ENCODE data around the gene NDUFAB1.
"Not testable (repeated sequence)": the region's sequence is repeated elsewhere in the genome, so short reads cannot be mapped to it uniquely, and the experiment has no call there.

The NDUFAB1 gene

GRCh38 chr16:23615805-23616204 lies 19.7 kb upstream of the NDUFAB1 start:
- H2AFZ ChIP-seq: no peak overlapping the region
- H3K9ac ChIP-seq: no peak overlapping the region
- no peaks in the 10 kb centered on the region for H3K79me2 ChIP-seq
- no peak for TF ChIP-seq CTCF (IDR thresholded peaks at IDR 0.05)
- H3K27me3 ChIP-seq (ENCODE audit: control insufficient read depth, insufficient read depth, low read length): no peaks in the 10 kb centered on the region
- no peaks in the 10 kb centered on the region for H3K9me3 ChIP-seq (ENCODE audit: control insufficient read depth, low read length)
- H3K27ac ChIP-seq: no peak overlapping the region
- no peaks in the 10 kb centered on the region for H3K4me1 ChIP-seq
- H3K4me3 ChIP-seq (ENCODE audit: low read depth, low read length): no peak overlapping the region
- no peak overlapping the region for H3K4me2 ChIP-seq (ENCODE audit: low read length)
- H3K36me3 ChIP-seq (ENCODE audit: control insufficient read depth, insufficient read depth, low read length): no peaks in the 10 kb centered on the region

GRCh38 chr16:23611936-23612335 lies 15.8 kb upstream of the NDUFAB1 start:
- no peaks in the 10 kb centered on the region for H3K79me2 ChIP-seq
- no peaks in the 10 kb centered on the region for H3K9me3 ChIP-seq (ENCODE audit: control insufficient read depth, low read length)
- no peak overlapping the region for H3K27ac ChIP-seq
- no peaks in the 10 kb centered on the region for H3K4me1 ChIP-seq
- H3K4me3 ChIP-seq (ENCODE audit: low read depth, low read length): no peak overlapping the region
- TF ChIP-seq CTCF (IDR thresholded peaks at IDR 0.05): no peak
- H3K36me3 ChIP-seq (ENCODE audit: control insufficient read depth, insufficient read depth, low read length): no peaks in the 10 kb centered on the region
- H3K9ac ChIP-seq: no peak overlapping the region
- H3K27me3 ChIP-seq (ENCODE audit: control insufficient read depth, insufficient read depth, low read length): no peaks in the 10 kb centered on the region
- H2AFZ ChIP-seq: no peak overlapping the region
- H3K4me2 ChIP-seq (ENCODE audit: low read length): no peak overlapping the region

- H3K9ac ChIP-seq; H2AFZ ChIP-seq; H3K27me3 ChIP-seq (ENCODE audit: control insufficient read depth, insufficient read depth, low read length); H3K79me2 ChIP-seq; H3K4me1 ChIP-seq; H3K36me3 ChIP-seq (ENCODE audit: control insufficient read depth, insufficient read depth, low read length); H3K27ac ChIP-seq; H3K9me3 ChIP-seq (ENCODE audit: control insufficient read depth, low read length); H3K4me2 ChIP-seq (ENCODE audit: low read length); H3K4me3 ChIP-seq (ENCODE audit: low read depth, low read length): not testable (repeated sequence)
Observed at GRCh38 chr16:23610905-23611304, 14.8 kb upstream of the NDUFAB1 start.

GRCh38 chr16:23609929-23610328 lies 13.8 kb upstream of the NDUFAB1 start:
- H3K36me3 ChIP-seq (ENCODE audit: control insufficient read depth, insufficient read depth, low read length): no peaks in the 10 kb centered on the region

GRCh38 chr16:23608194-23608593 lies 12.1 kb upstream of the NDUFAB1 start:
- no peak overlapping the region for H3K4me3 ChIP-seq (ENCODE audit: low read depth, low read length)
- no peak for TF ChIP-seq CTCF (IDR thresholded peaks at IDR 0.05)
- no peak overlapping the region for H3K27ac ChIP-seq
- no peaks in the 10 kb centered on the region for H3K9me3 ChIP-seq (ENCODE audit: control insufficient read depth, low read length)
- no peaks in the 10 kb centered on the region for H3K27me3 ChIP-seq (ENCODE audit: control insufficient read depth, insufficient read depth, low read length)
- no peaks in the 10 kb centered on the region for H3K4me1 ChIP-seq
- H3K79me2 ChIP-seq: no peaks in the 10 kb centered on the region
- no peak overlapping the region for H2AFZ ChIP-seq
- H3K36me3 ChIP-seq (ENCODE audit: control insufficient read depth, insufficient read depth, low read length): no peaks in the 10 kb centered on the region
- H3K9ac ChIP-seq: no peak overlapping the region
- H3K4me2 ChIP-seq (ENCODE audit: low read length): no peak overlapping the region

More at GRCh38 chr16:23609929-23610328, 13.8 kb upstream of the NDUFAB1 start:
- Histone ChIP-seq H3K9ac (no peak overlapping the region), H3K4me1 (no peaks in the 10 kb centered on the region), H3K9me3 (ENCODE audit: control insufficient read depth, low read length) (no peaks in the 10 kb centered on the region), H3K27me3 (ENCODE audit: control insufficient read depth, insufficient read depth, low read length) (no peaks in the 10 kb centered on the region), H2AFZ (no peak overlapping the region), H3K27ac (no peak overlapping the region), H3K79me2 (no peaks in the 10 kb centered on the region), H3K4me3 (ENCODE audit: low read depth, low read length) (no peak overlapping the region), H3K4me2 (ENCODE audit: low read length) (no peak overlapping the region)
- TF ChIP-seq CTCF (IDR thresholded peaks at IDR 0.05): no peak
